Right cardiac atrium (tissue), 5 donors: ENCODE results near the gene CYP2D6. TPM values are rescaled to one million over a fixed set of nuclear protein-coding genes. Genes with fewer than 3 reads are reported as not detected.

Experiments
- ATAC-seq, 2 donors: fragments of 200-7000 bp; cut with Tn5 transposase; one replicate each; pipeline versions ENCODE4 v1.8.0 to v1.9.1; 2020; ENCODE audit warnings: moderate library complexity in 2 of 2, mild to moderate bottlenecking in 1 of 2
- DNase-seq, 3 donors: peaks; one replicate each; pipeline ENCODE4 v3.0.0-alpha.2; 2020
- H3K27ac ChIP-seq: one replicate; pipeline ENCODE4 v1.5.1; 2013; ENCODE audit warnings: mild to moderate bottlenecking, low read length, control low read depth, moderate library complexity
- H3K27me3 ChIP-seq: one replicate; pipeline ENCODE4 v1.6.1; 2013; ENCODE audit not compliant: control insufficient read depth, insufficient read depth
- H3K4me1 ChIP-seq: one replicate; pipeline ENCODE4 v1.6.1; 2013; ENCODE audit warnings: low read length; ENCODE audit not compliant: control insufficient read depth, insufficient read depth
- H3K4me3 ChIP-seq: one replicate; pipeline ENCODE4 v1.5.1; 2013; ENCODE audit warnings: low read length, control low read depth
- H3K9me3 ChIP-seq: one replicate; pipeline ENCODE4 v1.6.1; 2013; ENCODE audit warnings: low read length; ENCODE audit not compliant: control insufficient read depth
- WGBS: extraction: QIAGEN DNeasy Blood & Tissue Kit; methylation state at CpG from one replicate; pipeline ENCODE4 v1.1.7; 2013; 5-methylcytosine and 5-hydroxymethylcytosine counted together
- intact Hi-C, 4 donors: fragments of 100-400 bp; cut with DNase I; formaldehyde crosslinking; loops; one replicate each; pipeline versions ENCODE4 v1.11.0 to v1.14.0; 2022 to 2023
- polyA plus RNA-seq: library from polyadenylated mRNA; stranded (reverse); fragments of 200-250 nt; gene quantifications from one replicate; pipeline ENCODE4 v1.2.3, GENCODE V29; 2013
- total RNA-seq, 4 donors: library from RNA; stranded (reverse); fragmentation: NEBNext Ultra II Directional; extraction: Animal tissue kit (Norgen Biotek cat#: 25700); gene quantifications; one replicate each; pipeline ENCODE4 v1.2.1, GENCODE V29; 2021
- donor health status: healthy with polysubstance abuse.
- donor health status: DM: no; HTN: yes; CAD: no.
- donor health status: DM: no; HTN: no; CAD: no.
- donor health status: DM: no; HTN: yes; CAD: no; lungs with severe emphysema.
- donor health status: DM: yes; HTN: yes; CAD: no.

Gene CYP2D6
- total and polyA plus RNA-seq, 5 donors, result 0.19 to 0.29 (median 0.24) TPM

- no peak for ATAC-seq
- H3K27ac ChIP-seq, result no peak overlapping the region
- no peak for DNase-seq
- H3K27me3 ChIP-seq, result no peaks in the 10 kb centered on the region
- no peaks in the 10 kb centered on the region for H3K4me1 ChIP-seq
- no peak overlapping the region for H3K4me3 ChIP-seq
- WGBS, result 70% methylated on average over 5 of the region's 5 CpGs
- H3K9me3 ChIP-seq, result no peaks in the 10 kb centered on the region
- intact Hi-C loops, result no loop called here
Measured at GRCh38 chr22:42170946-42171345, 40.3 kb upstream of the CYP2D6 start.

- H3K4me3 ChIP-seq, result no peak overlapping the region
- H3K27ac ChIP-seq, result no peak overlapping the region
- intact Hi-C loops, result loop anchor here (2.0 to 5.0 kb wide), 2 partner anchors 268 kb away; no protein-coding TSS in a partner anchor
- H3K4me1 ChIP-seq, result no peaks in the 10 kb centered on the region
- ATAC-seq, result peak; percentile 56 to 74
- WGBS, result 52% methylated on average over 7 of the region's 7 CpGs
- no peaks in the 10 kb centered on the region for H3K27me3 ChIP-seq
- peak; percentile 64 to 86 (median 80) for DNase-seq
- no peaks in the 10 kb centered on the region for H3K9me3 ChIP-seq
Measured at GRCh38 chr22:42169055-42169469, 38.5 kb upstream of the CYP2D6 start.

DNA sequence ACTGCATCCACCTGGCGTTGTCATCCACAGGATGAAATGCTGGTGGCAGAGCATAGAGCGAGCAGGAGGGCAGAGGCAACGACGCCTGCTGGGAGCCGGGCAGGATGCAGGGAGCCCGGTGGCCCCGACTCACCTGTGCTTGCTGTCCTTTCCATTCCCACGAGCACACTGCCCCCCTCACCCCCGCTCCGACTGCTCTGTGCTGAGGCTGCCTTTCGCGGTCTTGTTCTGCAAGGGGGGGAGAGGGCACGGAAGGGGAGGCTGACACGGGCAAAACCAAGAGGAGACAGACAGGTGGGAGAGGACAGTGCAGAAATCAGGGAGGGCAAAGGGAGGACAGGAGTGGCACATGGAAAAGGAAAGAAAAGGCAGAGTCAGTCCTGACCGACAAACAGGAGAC lies 37.9 kb upstream of the CYP2D6 start:
- no peak overlapping the region for H3K4me3 ChIP-seq
- no peaks in the 10 kb centered on the region for H3K27me3 ChIP-seq
- intact Hi-C loops, result loop anchor here (2.0 to 5.0 kb wide), 2 partner anchors 268 to 269 kb away; no protein-coding TSS in a partner anchor
- DNase-seq (no peak), ATAC-seq (no peak)
- WGBS, result 94% methylated on average over 15 of the region's 15 CpGs
- no peaks in the 10 kb centered on the region for H3K9me3 ChIP-seq
- no peaks in the 10 kb centered on the region for H3K4me1 ChIP-seq
- H3K27ac ChIP-seq, result no peak overlapping the region

GRCh38 chr22:42167066-42167465 lies 36.5 kb upstream of the CYP2D6 start:
- no peaks in the 10 kb centered on the region for H3K27me3 ChIP-seq
- intact Hi-C loops, result loop anchor here in 2 of 4 donors (5.0 kb wide), 1 partner anchor 270 kb away; no protein-coding TSS in a partner anchor
- no peak overlapping the region for H3K27ac ChIP-seq
- DNase-seq (no peak), ATAC-seq (no peak)
- WGBS, result 93% methylated on average over 10 of the region's 10 CpGs
- H3K4me1 ChIP-seq, result no peaks in the 10 kb centered on the region
- H3K9me3 ChIP-seq, result no peaks in the 10 kb centered on the region
- no peak overlapping the region for H3K4me3 ChIP-seq

DNA sequence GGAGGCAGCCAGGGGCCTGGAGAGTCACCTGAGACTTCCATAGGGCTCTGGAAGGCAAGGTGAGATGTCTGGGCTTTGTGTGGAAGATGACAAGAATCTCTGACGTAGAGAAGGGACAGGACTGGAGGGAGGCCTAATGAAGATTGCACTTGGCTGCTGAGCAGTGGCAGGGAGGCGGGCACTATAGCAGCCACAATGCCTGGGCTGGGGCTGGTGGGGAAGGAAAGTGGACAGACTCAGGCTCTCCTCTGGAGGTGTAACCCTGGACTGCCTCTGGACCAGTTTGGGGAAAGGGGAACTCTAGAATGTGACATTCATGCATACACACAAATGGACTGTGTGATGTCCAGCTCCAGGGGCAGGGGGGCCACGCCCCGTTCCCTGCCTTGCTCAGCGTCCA lies 34.3 kb upstream of the CYP2D6 start:
- Histone ChIP-seq H3K4me1 (no peaks in the 10 kb centered on the region), H3K27me3 (no peaks in the 10 kb centered on the region), H3K9me3 (no peaks in the 10 kb centered on the region), H3K27ac (no peak overlapping the region), H3K4me3 (no peak overlapping the region)
- no peak for DNase-seq
- no peak for ATAC-seq
- intact Hi-C loops, result loop anchor here in 2 of 4 donors (5.0 kb wide), 1 partner anchor 272 kb away; no protein-coding TSS in a partner anchor
- 93% methylated on average over 5 of the region's 5 CpGs for WGBS

- WGBS, result 95% methylated on average over 11 of the region's 11 CpGs
- H3K27me3 ChIP-seq, result no peaks in the 10 kb centered on the region
- intact Hi-C loops, result no loop called here
- H3K9me3 ChIP-seq, result no peaks in the 10 kb centered on the region
- H3K4me1 ChIP-seq, result no peaks in the 10 kb centered on the region
- no peak overlapping the region for H3K4me3 ChIP-seq
- ATAC-seq, result no peak
- DNase-seq, result no peak
- no peak overlapping the region for H3K27ac ChIP-seq
Measured at GRCh38 chr22:42163515-42163914, 32.9 kb upstream of the CYP2D6 start.

GRCh38 chr22:42162728-42163489 lies 32.3 kb upstream of the CYP2D6 start:
- H3K4me3 ChIP-seq, result no peak overlapping the region
- no peaks in the 10 kb centered on the region for H3K27me3 ChIP-seq
- H3K4me1 ChIP-seq, result no peaks in the 10 kb centered on the region
- H3K27ac ChIP-seq, result no peak overlapping the region
- WGBS, result 93% methylated on average over 12 of the region's 12 CpGs
- no peak for DNase-seq
- no peak for ATAC-seq
- intact Hi-C loops, result no loop called here
- no peaks in the 10 kb centered on the region for H3K9me3 ChIP-seq

GRCh38 chr22:42160830-42161696 lies 30.5 kb upstream of the CYP2D6 start:
- Histone ChIP-seq H3K27me3 (no peaks in the 10 kb centered on the region), H3K9me3 (no peaks in the 10 kb centered on the region), H3K4me1 (no peaks in the 10 kb centered on the region), H3K27ac (no peak overlapping the region), H3K4me3 (no peak overlapping the region)
- DNase-seq (no peak), ATAC-seq (no peak)
- intact Hi-C loops, result no loop called here
- WGBS, result 82% methylated on average over 18 of the region's 18 CpGs

- no peaks in the 10 kb centered on the region for H3K27me3 ChIP-seq
- H3K4me3 ChIP-seq, result no peak overlapping the region
- DNase-seq (no peak), ATAC-seq (no peak)
- H3K27ac ChIP-seq, result no peak overlapping the region
- WGBS, result 55% methylated on average over 4 of the region's 4 CpGs
- intact Hi-C loops, result no loop called here
- no peaks in the 10 kb centered on the region for H3K9me3 ChIP-seq
- no peaks in the 10 kb centered on the region for H3K4me1 ChIP-seq
Measured at GRCh38 chr22:42160251-42160650, 29.6 kb upstream of the CYP2D6 start.

DNA sequence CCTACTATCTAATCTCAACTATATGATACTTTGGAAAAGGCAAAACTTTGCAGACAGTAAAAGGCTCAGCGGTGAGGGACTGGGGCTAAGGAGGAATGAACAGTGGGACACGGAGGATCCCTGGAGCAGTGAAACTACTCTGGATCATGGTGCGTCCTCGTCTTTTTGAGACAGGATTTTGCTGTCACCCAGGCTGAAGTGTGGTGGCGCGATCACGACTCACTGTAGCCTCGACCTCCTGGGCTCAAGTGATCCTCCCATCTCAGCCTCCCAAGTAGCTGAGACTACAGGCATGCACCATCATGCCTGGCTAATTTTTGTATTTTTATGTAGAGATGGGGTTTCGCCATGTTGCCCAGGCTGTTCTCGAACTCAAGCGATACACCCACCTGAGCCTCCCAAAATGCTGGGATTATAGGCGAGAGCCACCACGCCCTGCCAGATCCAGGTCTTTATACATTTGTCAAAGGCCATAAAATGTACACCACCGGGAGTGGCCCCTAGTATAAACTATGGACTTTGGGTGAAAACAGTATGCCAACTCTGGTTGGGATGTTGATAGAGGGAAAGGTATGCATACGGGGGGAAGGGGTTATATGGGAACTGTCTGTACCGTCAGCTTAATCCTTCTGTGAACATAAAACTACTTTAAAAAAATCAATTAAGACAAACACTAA lies 28.0 kb upstream of the CYP2D6 start:
- no peak overlapping the region for H3K27ac ChIP-seq
- ATAC-seq (no peak), DNase-seq (no peak)
- no peaks in the 10 kb centered on the region for H3K9me3 ChIP-seq
- no peak overlapping the region for H3K4me3 ChIP-seq
- intact Hi-C loops, result no loop called here
- no peaks in the 10 kb centered on the region for H3K4me1 ChIP-seq
- no peaks in the 10 kb centered on the region for H3K27me3 ChIP-seq
- 93% methylated on average over 16 of the region's 16 CpGs for WGBS

DNA sequence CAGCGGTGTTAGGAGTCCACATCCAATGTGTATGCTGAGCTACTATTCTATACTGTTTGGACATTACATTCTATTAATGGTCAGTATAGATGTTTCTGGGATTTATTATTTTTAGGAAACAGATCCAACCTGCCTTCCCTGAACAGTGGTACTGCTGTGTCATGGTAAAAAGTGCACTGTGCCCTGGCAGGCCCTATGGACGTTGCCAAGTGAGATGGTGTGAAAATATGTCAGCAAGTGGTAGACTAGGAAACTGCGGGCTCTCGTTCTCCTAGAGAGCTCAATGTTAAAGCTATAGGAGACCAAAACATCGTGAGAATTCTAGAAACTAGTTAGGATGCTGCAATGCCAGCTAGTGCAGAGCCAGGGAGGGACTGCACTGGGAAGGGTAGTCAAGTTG lies 26.0 kb upstream of the CYP2D6 start:
- no peak overlapping the region for H3K4me3 ChIP-seq
- DNase-seq (no peak), ATAC-seq (peak; percentile 25 to 44)
- H3K9me3 ChIP-seq, result no peaks in the 10 kb centered on the region
- H3K27ac ChIP-seq, result no peak overlapping the region
- no peaks in the 10 kb centered on the region for H3K27me3 ChIP-seq
- no peaks in the 10 kb centered on the region for H3K4me1 ChIP-seq
- 63% methylated on average over 5 of the region's 5 CpGs for WGBS
- intact Hi-C loops, result no loop called here
